T-helper 1 cell treated with Interleukin-12 subunit alpha and Interleukin-12 subunit beta and Interleukin-4 antibody, amounts not matched to agents 30 ng/mL and 1 ng/mL, for 36 hours (primary cell): ENCODE data around the gene JAM3. TPM values are rescaled to one million over a fixed set of nuclear protein-coding genes. Genes with fewer than 3 reads are reported as not detected.
"Not testable (repeated sequence)": the region's sequence is repeated elsewhere in the genome, so short reads cannot be mapped to it uniquely, and the experiment has no call there.

Source experiments
- intact Hi-C: fragments of 100-400 bp; cut with micrococcal nuclease; formaldehyde crosslinking; loops from one replicate; pipeline ENCODE4 v1.15.1; 2024
- total RNA-seq: library from RNA; stranded (reverse); gene quantifications from 2 replicates; pipeline ENCODE4 v1.2.3, GENCODE V29; 2022

JAM3 gene
- total RNA-seq, 1 donor from 2014 or later: 2.7 TPM

- intact Hi-C loops: no loop called here
These were observed 13.8 kb upstream of the JAM3 start for GRCh38 chr11:134055029-134055428.

DNA sequence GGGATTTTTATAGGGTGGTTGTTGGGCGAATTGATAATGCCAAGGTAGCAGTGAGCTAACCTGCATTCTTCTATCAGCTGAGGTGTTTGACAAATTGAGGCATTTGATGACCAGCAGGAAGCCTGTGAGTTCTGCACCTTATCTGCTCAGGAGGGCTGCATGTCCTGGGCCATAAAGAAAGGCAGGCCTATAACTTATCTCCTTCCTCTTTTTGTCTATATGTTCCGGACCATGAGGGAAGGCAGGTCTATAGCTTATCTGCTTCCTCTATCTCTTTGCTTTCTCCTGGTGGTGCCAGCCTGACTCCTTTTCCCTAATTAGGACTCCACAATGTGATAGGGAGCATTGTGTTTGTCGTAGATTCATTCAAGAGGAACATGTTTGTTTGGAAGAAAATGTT, 8.6 kb upstream of the JAM3 start:
- intact Hi-C loops: no loop called here

- intact Hi-C loops: no loop called here
These were observed 6.4 kb upstream of the JAM3 start for GRCh38 chr11:134062265-134063123.

DNA sequence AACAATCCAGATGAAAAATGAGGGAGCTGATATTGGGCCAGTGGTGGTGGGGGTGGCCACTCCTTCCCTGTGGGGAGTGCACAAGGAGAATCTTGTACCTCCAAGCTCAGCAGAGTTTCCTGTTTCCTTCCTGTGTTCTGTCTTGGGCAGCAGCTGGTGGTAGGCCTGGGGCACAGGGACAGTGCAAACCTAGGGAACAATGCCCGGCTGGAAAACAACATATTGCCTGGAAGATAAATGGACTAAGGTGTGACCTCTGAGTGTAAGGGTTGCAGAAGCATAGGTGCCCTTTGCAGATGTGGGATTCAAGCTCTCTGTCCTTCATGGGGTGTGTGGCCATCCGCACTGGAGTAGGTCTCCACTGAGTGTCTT, 5.8 kb upstream of the JAM3 start:
- intact Hi-C loops: no loop called here

DNA sequence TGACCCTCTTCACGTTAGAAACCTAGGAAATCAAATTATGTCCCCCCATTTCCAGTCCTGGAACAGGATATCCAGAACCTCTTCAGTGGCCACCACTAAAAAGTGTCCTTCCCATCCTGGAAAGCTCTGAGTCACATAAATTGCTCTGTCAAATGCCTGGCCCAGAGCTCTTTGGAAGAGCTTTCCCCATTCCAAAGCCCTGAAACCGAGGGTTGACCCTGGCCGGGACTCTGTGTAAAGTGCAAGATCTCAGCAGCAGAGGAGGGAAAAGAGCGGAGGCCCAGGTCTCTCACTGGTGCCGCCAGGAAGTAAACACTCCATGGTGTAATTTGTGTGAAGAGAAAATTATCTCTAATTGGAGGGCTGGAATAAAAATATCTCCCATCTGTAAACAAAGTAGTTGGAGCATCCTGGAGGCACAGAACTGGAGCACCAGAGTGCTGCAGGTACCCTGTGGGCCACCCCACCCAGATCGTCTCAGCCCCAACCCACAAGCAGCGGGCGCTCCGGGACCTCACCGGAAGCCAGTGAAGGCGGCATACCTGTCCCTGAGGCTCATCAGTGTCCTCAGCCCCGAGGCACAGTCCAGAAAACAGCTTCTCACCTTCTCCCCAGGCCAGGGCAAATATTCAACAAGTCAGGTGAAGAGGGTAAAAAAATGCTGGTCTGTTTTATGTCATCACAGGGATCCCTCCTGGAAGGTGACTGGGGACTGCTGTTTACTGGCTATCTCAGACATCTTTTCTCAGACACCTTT, 4.7 kb upstream of the JAM3 start:
- intact Hi-C loops: no loop called here

- intact Hi-C loops: no loop called here
These were observed 3.5 kb upstream of the JAM3 start for GRCh38 chr11:134065381-134065780.

- intact Hi-C loops: no loop called here
These were observed 1.7 kb upstream of the JAM3 start for GRCh38 chr11:134066943-134067885.

DNA sequence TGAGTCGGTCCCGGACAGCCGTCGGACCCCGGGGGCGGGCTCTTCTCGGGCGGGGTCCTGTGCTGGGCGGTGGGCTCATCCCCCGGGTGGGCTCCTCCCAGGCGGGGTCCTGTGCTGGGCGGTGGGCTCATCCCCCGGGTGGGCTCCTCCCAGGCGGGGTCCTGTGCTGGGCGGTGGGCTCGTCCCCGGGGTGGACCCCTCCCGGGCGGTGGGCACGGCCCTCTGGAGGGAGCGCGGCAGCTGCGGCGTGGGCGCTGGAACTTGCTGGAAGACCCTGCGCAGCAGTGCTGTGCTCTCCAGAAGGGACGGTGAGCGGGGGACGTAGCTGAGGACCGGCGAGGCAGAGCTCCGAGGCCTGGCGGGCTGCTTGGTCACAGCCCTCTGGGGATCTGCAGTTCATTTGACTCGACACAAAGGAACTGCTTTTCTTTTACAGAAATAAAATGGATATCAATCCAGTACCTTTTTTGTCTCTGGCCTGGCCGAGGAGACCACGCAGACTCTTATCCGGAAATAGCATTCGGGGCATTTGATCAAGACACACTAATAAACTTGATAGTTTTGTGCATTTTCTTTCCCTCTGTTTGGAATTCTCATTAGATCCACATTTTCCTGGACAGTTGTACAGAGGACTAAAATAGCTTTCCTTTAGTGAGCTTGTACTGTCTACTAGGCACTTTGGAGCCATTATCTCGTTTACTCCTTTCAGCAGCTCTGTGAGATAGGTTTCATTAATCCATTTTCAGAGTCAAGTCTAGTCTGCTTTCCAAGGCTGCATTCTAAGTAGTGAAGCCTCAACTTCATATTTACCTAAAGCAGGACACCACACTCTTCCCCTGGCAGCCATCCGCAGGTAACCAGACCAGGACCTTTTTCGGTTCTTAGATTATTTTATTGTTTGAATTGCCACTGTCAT, 812 bp downstream of the JAM3 start:
- intact Hi-C loops: loop anchor here (2.0 kb wide), 2 partner anchors 205 to 261 kb away; partner anchors contain the start of gene GLB1L2

- intact Hi-C loops: no loop called here
These were observed 1.5 kb downstream of the JAM3 start for GRCh38 chr11:134070342-134070845.

- intact Hi-C loops: no loop called here
These were observed 2.4 kb downstream of the JAM3 start for GRCh38 chr11:134071306-134071705.

DNA sequence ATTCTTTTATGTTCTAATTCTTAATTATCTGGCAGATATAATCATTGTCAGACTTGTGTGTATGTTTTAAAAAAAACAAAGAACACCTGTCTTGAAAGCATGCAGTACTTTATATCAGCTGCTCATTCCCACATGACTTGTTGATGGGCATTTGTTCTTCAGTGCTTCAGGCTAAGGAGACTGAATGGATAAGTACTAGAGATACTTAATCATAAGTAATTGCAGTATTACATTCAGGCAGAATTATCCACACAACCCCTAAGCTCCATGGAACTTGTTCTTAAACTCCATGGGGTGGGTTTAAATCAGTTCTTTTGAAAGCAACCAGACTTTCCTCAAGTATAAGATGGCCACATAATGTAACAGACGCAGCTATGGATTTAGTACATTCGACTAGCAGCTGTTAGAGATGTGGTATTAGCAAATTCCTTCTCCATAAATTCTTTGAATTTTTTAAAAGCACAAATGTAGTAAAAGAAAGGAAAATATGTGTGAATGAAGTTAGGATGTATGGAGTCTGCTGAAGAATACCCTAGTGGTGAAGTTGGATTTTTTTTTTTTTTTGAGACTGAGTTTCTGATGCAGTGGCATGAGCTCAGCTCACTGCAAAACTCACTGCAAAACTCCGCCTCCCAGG, 3.0 kb downstream of the JAM3 start:
- intact Hi-C loops: no loop called here

GRCh38 chr11:134072844-134073243, 4.0 kb downstream of the JAM3 start:
- intact Hi-C loops: no loop called here

GRCh38 chr11:134074346-134074745, 5.5 kb downstream of the JAM3 start:
- intact Hi-C loops: no loop called here

- intact Hi-C loops: no loop called here
These were observed 5.9 kb downstream of the JAM3 start for GRCh38 chr11:134074766-134075165.

GRCh38 chr11:134079317-134079716, 10.4 kb downstream of the JAM3 start:
- intact Hi-C loops: no loop called here

- intact Hi-C loops: not testable (repeated sequence)
These were observed 12.4 kb downstream of the JAM3 start for GRCh38 chr11:134081258-134081657.

- intact Hi-C loops: no loop called here
These were observed 14.1 kb downstream of the JAM3 start for GRCh38 chr11:134082990-134083389.

DNA sequence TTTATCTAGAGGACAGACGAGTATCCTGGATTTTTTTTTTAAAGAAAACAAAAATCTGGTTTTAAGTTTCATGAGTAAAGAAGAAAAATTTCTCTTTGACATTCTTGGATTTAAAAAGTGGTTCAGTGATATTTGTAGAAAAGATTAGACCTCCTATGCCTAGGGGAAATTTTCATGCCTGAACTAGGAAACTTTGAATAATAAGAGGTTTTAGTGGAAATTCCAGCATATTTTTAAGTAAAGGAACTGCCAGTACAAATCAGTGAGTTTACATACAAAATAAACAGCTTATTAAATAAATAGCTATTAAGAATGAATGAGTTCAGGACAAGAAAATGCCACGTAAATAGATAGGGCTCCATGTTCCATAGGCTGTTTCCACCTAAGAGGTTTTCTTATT, 17.5 kb downstream of the JAM3 start:
- intact Hi-C loops: no loop called here

GRCh38 chr11:134092006-134092405, 23.1 kb downstream of the JAM3 start:
- intact Hi-C loops: not testable (repeated sequence)

GRCh38 chr11:134097166-134097565, 28.3 kb downstream of the JAM3 start:
- intact Hi-C loops: no loop called here
